Ishikawa (cell line): ENCODE data around the gene GALNT14.

Experiments
- EGR1 ChIP-seq: IDR thresholded peaks from 2 replicates; pipeline ENCODE4 v1.6.1; 2012
- EP300 ChIP-seq: IDR thresholded peaks from 2 replicates; pipeline ENCODE4 v1.6.1; 2012; ENCODE audit warnings: borderline replicate concordance
- FOXM1 ChIP-seq: IDR thresholded peaks from 2 replicates; pipeline ENCODE4 v1.6.1; 2012; ENCODE audit warnings: low read depth, borderline replicate concordance
- MAX ChIP-seq: IDR thresholded peaks from 2 replicates; pipeline ENCODE4 v1.6.1; 2012
- NFIC ChIP-seq: IDR thresholded peaks from 2 replicates; pipeline ENCODE4 v1.6.1; 2012
- RAD21 ChIP-seq: IDR thresholded peaks from 2 replicates; pipeline ENCODE4 v1.6.1; 2012; ENCODE audit warnings: low read depth
- REST ChIP-seq: IDR thresholded peaks from 2 replicates; pipeline ENCODE4 v1.6.1; 2012; ENCODE audit warnings: low read depth, mild to moderate bottlenecking
- TEAD4 ChIP-seq: IDR thresholded peaks from 2 replicates; pipeline ENCODE4 v1.6.1; 2012
- USF1 ChIP-seq: IDR thresholded peaks from 2 replicates; pipeline ENCODE4 v1.6.1; 2012

GRCh38 chr2:30866974-30867373 is 271.3 kb downstream of the GALNT14 start:
- no peak for TF ChIP-seq FOXM1
- TF ChIP-seq EP300: no peak
- TF ChIP-seq EGR1: no peak
- no peak for TF ChIP-seq REST
- TF ChIP-seq MAX: no peak
- TF ChIP-seq NFIC: no peak
- no peak for TF ChIP-seq TEAD4
- no peak for TF ChIP-seq RAD21
- 0 out of 2 replicates have a peak, but pooled peaks have one; percentile 7 for TF ChIP-seq USF1
